MM.1S (cell line): ENCODE results near the gene ZBTB24.
A peak's percentile ranks its signal among the peaks of the same experiment; 100 is the strongest.

ENCODE experiments used
- CTCF ChIP-seq: fragments of 300-600 bp; sonication (generic); IDR thresholded peaks from 2 replicates; pipeline ENCODE4 v1.5.1; 2016; ENCODE audit warnings: antibody characterized with exemption, low read length, mixed read lengths
- EZH2 ChIP-seq: fragments of 300-600 bp; sonication (generic); optimal IDR thresholded peaks from 2 replicates; pipeline ENCODE3; 2017; ENCODE audit warnings: low read depth, mild to moderate bottlenecking, antibody characterized with exemption, low read length, mixed read lengths
- EZH2phosphoT487 ChIP-seq: fragments of 300-600 bp; sonication (generic); IDR thresholded peaks from 2 replicates; pipeline ENCODE4 v1.6.1; 2018; ENCODE audit warnings: antibody characterized with exemption, low read length

- TF ChIP-seq CTCF (peak; percentile 30), EZH2phosphoT487 (no peak), EZH2 (no peak)
Measured at GRCh38 chr6:109455437-109456110, 27.4 kb downstream of the ZBTB24 start, which contains the start of gene MICAL1.
